HG03378 (cell line): ENCODE measurements around the gene SCPEP1.
A peak's percentile ranks its signal among the peaks of the same experiment; 100 is the strongest.

Source experiments
- ATAC-seq: cut with Tn5 transposase; IDR thresholded peaks from one replicate; pipeline ENCODE4 v1.9.1; 2021; ENCODE audit warnings: mild to moderate bottlenecking, moderate library complexity; ENCODE audit not compliant: unreplicated experiment

The SCPEP1 gene

GRCh38 chr17:57037411-57037810 lies 59.5 kb downstream of the SCPEP1 start:
- no peak for ATAC-seq

GRCh38 chr17:57038486-57038885 lies 60.6 kb downstream of the SCPEP1 start:
- ATAC-seq: no peak

- no peak for ATAC-seq
These were observed 62.6 kb downstream of the SCPEP1 start for GRCh38 chr17:57040571-57040970.

- ATAC-seq: no peak
These were observed 65.3 kb downstream of the SCPEP1 start for GRCh38 chr17:57043276-57043675.

GRCh38 chr17:57044976-57045867 lies 67.3 kb downstream of the SCPEP1 start:
- no peak for ATAC-seq

GRCh38 chr17:57045868-57046704 lies 68.2 kb downstream of the SCPEP1 start:
- peak; percentile 59 for ATAC-seq

- ATAC-seq: no peak
These were observed 68.8 kb downstream of the SCPEP1 start for GRCh38 chr17:57046749-57047148.

- ATAC-seq: no peak
These were observed 70.2 kb downstream of the SCPEP1 start for GRCh38 chr17:57048096-57048495.

GRCh38 chr17:57050306-57050705 lies 72.4 kb downstream of the SCPEP1 start:
- no peak for ATAC-seq

- no peak for ATAC-seq
These were observed 74.0 kb downstream of the SCPEP1 start for GRCh38 chr17:57051886-57052361.
